SK-N-SH treated with all-trans-retinoic acid at 6 μM for 48 hours (cell line): ENCODE measurements around the gene PLA2G10.

Experiments used
- ATAC-seq: fragments of 200-7000 bp; cut with Tn5 transposase; 3 replicates; pipeline ENCODE4 v1.9.1; 2020; ENCODE audit warnings: mild to moderate bottlenecking, moderate library complexity
- BACH2 ChIP-seq: fragments of 250-450 bp; sonication (Bioruptor Pico); IDR thresholded peaks from 2 replicates; pipeline ENCODE4 v1.9.0; 2021; ENCODE audit warnings: mild to moderate bottlenecking, borderline replicate concordance
- CSDC2 ChIP-seq: fragments of 250-450 bp; sonication (Bioruptor Pico); IDR thresholded peaks from 2 replicates; pipeline ENCODE4 v1.5.0; 2020; ENCODE audit warnings: mild to moderate bottlenecking, moderate library complexity
- ESRRG ChIP-seq: fragments of 250-450 bp; sonication (Bioruptor Pico); IDR thresholded peaks from 2 replicates; pipeline ENCODE4 v1.6.1; 2021; ENCODE audit warnings: mild to moderate bottlenecking
- GLIS3 ChIP-seq: fragments of 250-450 bp; sonication (Bioruptor Pico); IDR thresholded peaks from 2 replicates; pipeline ENCODE4 v1.5.0; 2020; ENCODE audit warnings: mild to moderate bottlenecking, moderate library complexity
- ISL1 ChIP-seq: fragments of 250-450 bp; sonication (Bioruptor Pico); IDR thresholded peaks from 2 replicates; pipeline ENCODE4 v2.1.2; 2022; ENCODE audit warnings: mild to moderate bottlenecking, moderate library complexity
- OSR1 ChIP-seq: fragments of 250-450 bp; sonication (Bioruptor Pico); IDR thresholded peaks from 2 replicates; pipeline ENCODE4 v1.8.0; 2022; ENCODE audit warnings: moderate library complexity, mild to moderate bottlenecking, inconsistent platforms
- PPARA ChIP-seq: fragments of 250-450 bp; sonication (Bioruptor Pico); IDR thresholded peaks from 2 replicates; pipeline ENCODE4 v1.5.0; 2020; ENCODE audit warnings: mild to moderate bottlenecking, borderline replicate concordance
- RARB ChIP-seq: fragments of 250-450 bp; sonication (Bioruptor Pico); IDR thresholded peaks from 2 replicates; pipeline ENCODE4 v1.8.0; 2021; ENCODE audit warnings: mild to moderate bottlenecking, moderate library complexity
- SNAI2 ChIP-seq: fragments of 250-450 bp; sonication (Bioruptor Pico); IDR thresholded peaks from 2 replicates; pipeline ENCODE4 v1.5.0; 2020; ENCODE audit warnings: mild to moderate bottlenecking, moderate library complexity
- TCF4 ChIP-seq: fragments of 250-450 bp; sonication (Bioruptor Pico); IDR thresholded peaks from 2 replicates; pipeline ENCODE4 v1.8.0; 2021; ENCODE audit warnings: mild to moderate bottlenecking, moderate library complexity, borderline replicate concordance
- TOX ChIP-seq: fragments of 250-450 bp; sonication (Bioruptor Pico); IDR thresholded peaks from 2 replicates; pipeline ENCODE4 v1.8.0; 2021; ENCODE audit warnings: mild to moderate bottlenecking, moderate library complexity, borderline replicate concordance
- ZC3H10 ChIP-seq: fragments of 250-450 bp; sonication (Bioruptor Pico); IDR thresholded peaks from 2 replicates; pipeline ENCODE4 v1.5.1; 2021; ENCODE audit warnings: mild to moderate bottlenecking, moderate library complexity
- ZFP3 ChIP-seq: fragments of 250-450 bp; sonication (Bioruptor Pico); IDR thresholded peaks from 2 replicates; pipeline ENCODE4 v1.5.0; 2020; ENCODE audit warnings: mild to moderate bottlenecking, moderate library complexity
- ZNF70 ChIP-seq: fragments of 450-650 bp; formaldehyde crosslinking; IDR thresholded peaks from 2 replicates; pipeline ENCODE4 v1.5.0; 2020; ENCODE audit warnings: mild to moderate bottlenecking, moderate library complexity
- ZNF8 ChIP-seq: fragments of 450-650 bp; formaldehyde crosslinking; IDR thresholded peaks from 2 replicates; pipeline ENCODE4 v1.5.0; 2020; ENCODE audit warnings: mild to moderate bottlenecking, moderate library complexity
- TF ChIP-seq, protein P1 (sequence below): fragments of 250-450 bp; sonication (Bioruptor Pico); IDR thresholded peaks from 2 replicates; pipeline ENCODE4 v1.5.0; 2020; ENCODE audit warnings: mild to moderate bottlenecking, moderate library complexity
- TF ChIP-seq, protein P2 (sequence below): fragments of 250-450 bp; sonication (Bioruptor Pico); IDR thresholded peaks from 2 replicates; pipeline ENCODE4 v1.5.1; 2020; ENCODE audit warnings: low read depth, mild to moderate bottlenecking, moderate library complexity
- TF ChIP-seq, protein P3 (sequence below): fragments of 250-450 bp; sonication (Bioruptor Pico); IDR thresholded peaks from 2 replicates; pipeline ENCODE4 v1.8.0; 2020; ENCODE audit warnings: mild to moderate bottlenecking, moderate library complexity, borderline replicate concordance
- TF ChIP-seq, protein P4 (sequence below): fragments of 250-450 bp; sonication (Bioruptor Pico); IDR thresholded peaks from 2 replicates; pipeline ENCODE4 v1.5.1; 2021; ENCODE audit warnings: mild to moderate bottlenecking, moderate library complexity
- TF ChIP-seq, protein P5 (sequence below): fragments of 250-450 bp; sonication (Bioruptor Pico); IDR thresholded peaks from 2 replicates; pipeline ENCODE4 v1.8.0; 2021; ENCODE audit warnings: low read depth, mild to moderate bottlenecking, moderate library complexity, borderline replicate concordance

PLA2G10 gene

DNA sequence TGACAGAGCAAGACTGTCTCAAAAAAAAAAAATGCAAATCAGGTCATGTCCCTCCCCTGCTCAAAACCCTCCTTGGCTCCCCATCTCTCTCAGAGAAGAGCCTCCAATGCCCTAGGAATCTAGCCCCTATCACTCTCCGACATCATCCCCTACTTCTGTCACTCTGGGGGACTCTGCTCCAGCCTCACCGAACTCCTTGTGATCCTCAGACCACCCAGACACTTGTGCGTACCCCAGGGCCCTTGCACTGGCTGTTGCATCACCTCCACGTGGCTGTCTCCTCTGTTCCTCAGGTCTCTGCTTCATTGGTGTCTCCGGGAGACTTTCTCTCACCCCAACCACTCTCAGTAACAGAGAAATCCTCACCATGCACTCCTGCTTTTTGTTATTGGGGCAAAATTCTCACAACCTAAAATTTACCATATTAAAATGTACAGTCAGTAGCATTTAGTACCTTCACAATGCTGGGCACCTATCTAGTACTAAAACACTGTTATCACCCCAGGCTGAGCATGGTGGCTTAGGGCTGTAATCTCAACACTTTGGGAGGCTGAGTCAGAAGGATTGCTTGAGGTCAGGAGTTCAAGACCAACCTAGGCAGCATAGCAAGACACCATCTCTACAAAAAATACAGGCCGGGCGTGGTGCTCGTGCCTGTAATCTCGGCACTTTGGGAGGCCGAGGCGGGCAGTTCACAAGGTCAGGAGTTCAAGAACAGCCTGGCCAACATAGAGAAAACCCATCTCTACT is 15.2 kb downstream of the PLA2G10 start:
- TF ChIP-seq TOX (no peak), GLIS3 (CRISPR knock-in tag) (no peak), ZC3H10 (CRISPR knock-in tag) (no peak), ZNF8 (CRISPR knock-in tag) (no peak), CSDC2 (CRISPR knock-in tag) (no peak), ISL1 (no peak)
- TF ChIP-seq, protein P1, sequence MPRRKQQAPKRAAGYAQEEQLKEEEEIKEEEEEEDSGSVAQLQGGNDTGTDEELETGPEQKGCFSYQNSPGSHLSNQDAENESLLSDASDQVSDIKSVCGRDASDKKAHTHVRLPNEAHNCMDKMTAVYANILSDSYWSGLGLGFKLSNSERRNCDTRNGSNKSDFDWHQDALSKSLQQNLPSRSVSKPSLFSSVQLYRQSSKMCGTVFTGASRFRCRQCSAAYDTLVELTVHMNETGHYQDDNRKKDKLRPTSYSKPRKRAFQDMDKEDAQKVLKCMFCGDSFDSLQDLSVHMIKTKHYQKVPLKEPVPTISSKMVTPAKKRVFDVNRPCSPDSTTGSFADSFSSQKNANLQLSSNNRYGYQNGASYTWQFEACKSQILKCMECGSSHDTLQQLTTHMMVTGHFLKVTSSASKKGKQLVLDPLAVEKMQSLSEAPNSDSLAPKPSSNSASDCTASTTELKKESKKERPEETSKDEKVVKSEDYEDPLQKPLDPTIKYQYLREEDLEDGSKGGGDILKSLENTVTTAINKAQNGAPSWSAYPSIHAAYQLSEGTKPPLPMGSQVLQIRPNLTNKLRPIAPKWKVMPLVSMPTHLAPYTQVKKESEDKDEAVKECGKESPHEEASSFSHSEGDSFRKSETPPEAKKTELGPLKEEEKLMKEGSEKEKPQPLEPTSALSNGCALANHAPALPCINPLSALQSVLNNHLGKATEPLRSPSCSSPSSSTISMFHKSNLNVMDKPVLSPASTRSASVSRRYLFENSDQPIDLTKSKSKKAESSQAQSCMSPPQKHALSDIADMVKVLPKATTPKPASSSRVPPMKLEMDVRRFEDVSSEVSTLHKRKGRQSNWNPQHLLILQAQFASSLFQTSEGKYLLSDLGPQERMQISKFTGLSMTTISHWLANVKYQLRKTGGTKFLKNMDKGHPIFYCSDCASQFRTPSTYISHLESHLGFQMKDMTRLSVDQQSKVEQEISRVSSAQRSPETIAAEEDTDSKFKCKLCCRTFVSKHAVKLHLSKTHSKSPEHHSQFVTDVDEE, result no peak
- TF ChIP-seq, protein P2, sequence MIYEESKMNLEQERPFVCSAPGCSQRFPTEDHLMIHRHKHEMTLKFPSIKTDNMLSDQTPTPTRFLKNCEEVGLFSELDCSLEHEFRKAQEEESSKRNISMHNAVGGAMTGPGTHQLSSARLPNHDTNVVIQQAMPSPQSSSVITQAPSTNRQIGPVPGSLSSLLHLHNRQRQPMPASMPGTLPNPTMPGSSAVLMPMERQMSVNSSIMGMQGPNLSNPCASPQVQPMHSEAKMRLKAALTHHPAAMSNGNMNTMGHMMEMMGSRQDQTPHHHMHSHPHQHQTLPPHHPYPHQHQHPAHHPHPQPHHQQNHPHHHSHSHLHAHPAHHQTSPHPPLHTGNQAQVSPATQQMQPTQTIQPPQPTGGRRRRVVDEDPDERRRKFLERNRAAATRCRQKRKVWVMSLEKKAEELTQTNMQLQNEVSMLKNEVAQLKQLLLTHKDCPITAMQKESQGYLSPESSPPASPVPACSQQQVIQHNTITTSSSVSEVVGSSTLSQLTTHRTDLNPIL (CRISPR knock-in tag), result no peak

DNA sequence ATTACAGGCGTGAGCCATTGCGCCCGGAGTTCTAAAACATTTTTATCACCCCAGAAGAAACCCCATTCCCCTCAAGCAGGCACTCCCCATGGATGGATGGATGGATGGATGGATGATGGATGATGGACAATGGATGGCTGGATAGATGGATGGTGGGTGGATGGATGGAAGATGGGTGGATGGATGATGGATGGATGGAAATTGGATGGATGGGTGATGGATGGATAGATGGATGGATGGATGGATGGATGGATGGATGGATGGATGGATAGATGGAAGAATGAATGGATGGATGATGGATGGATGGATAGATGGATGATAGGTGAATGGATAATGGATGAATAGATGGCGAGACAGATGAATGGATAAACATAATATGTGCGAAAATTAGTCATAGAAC is 16.5 kb downstream of the PLA2G10 start:
- no peak for ATAC-seq
- TF ChIP-seq, protein P1, result no peak
- TF ChIP-seq ISL1, result no peak
- TF ChIP-seq ZFP3 (CRISPR knock-in tag), result no peak
- TF ChIP-seq ZC3H10 (CRISPR knock-in tag), result no peak
- TF ChIP-seq ZNF70 (CRISPR knock-in tag), result no peak
- TF ChIP-seq GLIS3 (CRISPR knock-in tag), result no peak
- TF ChIP-seq, protein P3, sequence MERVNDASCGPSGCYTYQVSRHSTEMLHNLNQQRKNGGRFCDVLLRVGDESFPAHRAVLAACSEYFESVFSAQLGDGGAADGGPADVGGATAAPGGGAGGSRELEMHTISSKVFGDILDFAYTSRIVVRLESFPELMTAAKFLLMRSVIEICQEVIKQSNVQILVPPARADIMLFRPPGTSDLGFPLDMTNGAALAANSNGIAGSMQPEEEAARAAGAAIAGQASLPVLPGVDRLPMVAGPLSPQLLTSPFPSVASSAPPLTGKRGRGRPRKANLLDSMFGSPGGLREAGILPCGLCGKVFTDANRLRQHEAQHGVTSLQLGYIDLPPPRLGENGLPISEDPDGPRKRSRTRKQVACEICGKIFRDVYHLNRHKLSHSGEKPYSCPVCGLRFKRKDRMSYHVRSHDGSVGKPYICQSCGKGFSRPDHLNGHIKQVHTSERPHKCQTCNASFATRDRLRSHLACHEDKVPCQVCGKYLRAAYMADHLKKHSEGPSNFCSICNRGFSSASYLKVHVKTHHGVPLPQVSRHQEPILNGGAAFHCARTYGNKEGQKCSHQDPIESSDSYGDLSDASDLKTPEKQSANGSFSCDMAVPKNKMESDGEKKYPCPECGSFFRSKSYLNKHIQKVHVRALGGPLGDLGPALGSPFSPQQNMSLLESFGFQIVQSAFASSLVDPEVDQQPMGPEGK, result no peak
- no peak for TF ChIP-seq RARB (CRISPR knock-in tag)
- no peak for TF ChIP-seq SNAI2 (CRISPR knock-in tag)
- no peak for TF ChIP-seq ESRRG
- TF ChIP-seq, protein P4, sequence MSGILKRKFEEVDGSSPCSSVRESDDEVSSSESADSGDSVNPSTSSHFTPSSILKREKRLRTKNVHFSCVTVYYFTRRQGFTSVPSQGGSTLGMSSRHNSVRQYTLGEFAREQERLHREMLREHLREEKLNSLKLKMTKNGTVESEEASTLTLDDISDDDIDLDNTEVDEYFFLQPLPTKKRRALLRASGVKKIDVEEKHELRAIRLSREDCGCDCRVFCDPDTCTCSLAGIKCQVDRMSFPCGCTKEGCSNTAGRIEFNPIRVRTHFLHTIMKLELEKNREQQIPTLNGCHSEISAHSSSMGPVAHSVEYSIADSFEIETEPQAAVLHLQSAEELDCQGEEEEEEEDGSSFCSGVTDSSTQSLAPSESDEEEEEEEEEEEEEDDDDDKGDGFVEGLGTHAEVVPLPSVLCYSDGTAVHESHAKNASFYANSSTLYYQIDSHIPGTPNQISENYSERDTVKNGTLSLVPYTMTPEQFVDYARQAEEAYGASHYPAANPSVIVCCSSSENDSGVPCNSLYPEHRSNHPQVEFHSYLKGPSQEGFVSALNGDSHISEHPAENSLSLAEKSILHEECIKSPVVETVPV (CRISPR knock-in tag), result no peak
- no peak for TF ChIP-seq CSDC2 (CRISPR knock-in tag)
- TF ChIP-seq, protein P5, sequence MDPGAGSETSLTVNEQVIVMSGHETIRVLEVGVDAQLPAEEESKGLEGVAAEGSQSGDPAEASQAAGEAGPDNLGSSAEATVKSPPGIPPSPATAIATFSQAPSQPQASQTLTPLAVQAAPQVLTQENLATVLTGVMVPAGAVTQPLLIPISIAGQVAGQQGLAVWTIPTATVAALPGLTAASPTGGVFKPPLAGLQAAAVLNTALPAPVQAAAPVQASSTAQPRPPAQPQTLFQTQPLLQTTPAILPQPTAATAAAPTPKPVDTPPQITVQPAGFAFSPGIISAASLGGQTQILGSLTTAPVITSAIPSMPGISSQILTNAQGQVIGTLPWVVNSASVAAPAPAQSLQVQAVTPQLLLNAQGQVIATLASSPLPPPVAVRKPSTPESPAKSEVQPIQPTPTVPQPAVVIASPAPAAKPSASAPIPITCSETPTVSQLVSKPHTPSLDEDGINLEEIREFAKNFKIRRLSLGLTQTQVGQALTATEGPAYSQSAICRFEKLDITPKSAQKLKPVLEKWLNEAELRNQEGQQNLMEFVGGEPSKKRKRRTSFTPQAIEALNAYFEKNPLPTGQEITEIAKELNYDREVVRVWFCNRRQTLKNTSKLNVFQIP (CRISPR knock-in tag), result no peak
- no peak for TF ChIP-seq PPARA (CRISPR knock-in tag)
- TF ChIP-seq OSR1 (CRISPR knock-in tag), result no peak
- no peak for TF ChIP-seq TCF4 (CRISPR knock-in tag)
- TF ChIP-seq BACH2, result no peak
- TF ChIP-seq, all 23 proteins: peak for 0

More for the DNA sequence above, 15.2 kb downstream of the PLA2G10 start:
- no peak for ATAC-seq
